ENCODE results near the gene VKORC1L1.

VKORC1L1 gene

DNA sequence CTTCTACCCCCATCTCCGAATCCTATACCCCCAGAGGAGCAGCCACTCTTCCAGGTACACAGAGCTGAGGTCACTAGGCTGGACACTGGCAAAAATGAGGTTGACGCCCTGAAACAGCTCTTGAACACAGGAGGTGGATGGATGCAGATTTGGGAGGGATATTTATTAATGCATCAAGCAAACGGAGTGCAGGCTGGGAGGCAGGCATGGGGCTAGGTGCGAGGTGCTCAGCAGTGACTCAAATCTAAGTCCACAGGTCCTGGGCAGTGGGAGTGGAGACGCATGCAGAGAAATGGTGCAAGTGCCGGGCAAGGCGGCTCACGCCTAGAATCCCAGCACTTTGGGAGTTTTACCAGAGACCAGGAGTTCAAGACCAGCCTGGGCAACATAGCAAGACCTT lies 98.1 kb downstream of the VKORC1L1 start:
- Histone ChIP-seq H3K27me3 (ENCODE audit: insufficient read depth, poor library complexity, severe bottlenecking) (no peaks in the 10 kb centered on the region), H3K27ac (ENCODE audit: poor library complexity, severe bottlenecking) (no peak overlapping the region), H3K36me3 (ENCODE audit: low read depth) (peaks cover 90% of the 10 kb centered on the region), H3K4me3 (ENCODE audit: severe bottlenecking) (no peak overlapping the region), H3K4me1 (ENCODE audit: insufficient read depth, poor library complexity, severe bottlenecking) (no peaks in the 10 kb centered on the region), H3K9me3 (ENCODE audit: severe bottlenecking) (no peaks in the 10 kb centered on the region)
- ATAC-seq (ENCODE audit: low read depth): no peak
- TF ChIP-seq, protein P1, sequence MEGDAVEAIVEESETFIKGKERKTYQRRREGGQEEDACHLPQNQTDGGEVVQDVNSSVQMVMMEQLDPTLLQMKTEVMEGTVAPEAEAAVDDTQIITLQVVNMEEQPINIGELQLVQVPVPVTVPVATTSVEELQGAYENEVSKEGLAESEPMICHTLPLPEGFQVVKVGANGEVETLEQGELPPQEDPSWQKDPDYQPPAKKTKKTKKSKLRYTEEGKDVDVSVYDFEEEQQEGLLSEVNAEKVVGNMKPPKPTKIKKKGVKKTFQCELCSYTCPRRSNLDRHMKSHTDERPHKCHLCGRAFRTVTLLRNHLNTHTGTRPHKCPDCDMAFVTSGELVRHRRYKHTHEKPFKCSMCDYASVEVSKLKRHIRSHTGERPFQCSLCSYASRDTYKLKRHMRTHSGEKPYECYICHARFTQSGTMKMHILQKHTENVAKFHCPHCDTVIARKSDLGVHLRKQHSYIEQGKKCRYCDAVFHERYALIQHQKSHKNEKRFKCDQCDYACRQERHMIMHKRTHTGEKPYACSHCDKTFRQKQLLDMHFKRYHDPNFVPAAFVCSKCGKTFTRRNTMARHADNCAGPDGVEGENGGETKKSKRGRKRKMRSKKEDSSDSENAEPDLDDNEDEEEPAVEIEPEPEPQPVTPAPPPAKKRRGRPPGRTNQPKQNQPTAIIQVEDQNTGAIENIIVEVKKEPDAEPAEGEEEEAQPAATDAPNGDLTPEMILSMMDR (IDR thresholded peaks at IDR 0.05; ENCODE audit: poor library complexity, severe bottlenecking): no peak
- DNase-seq (ENCODE audit: low spot score): no peak

DNA sequence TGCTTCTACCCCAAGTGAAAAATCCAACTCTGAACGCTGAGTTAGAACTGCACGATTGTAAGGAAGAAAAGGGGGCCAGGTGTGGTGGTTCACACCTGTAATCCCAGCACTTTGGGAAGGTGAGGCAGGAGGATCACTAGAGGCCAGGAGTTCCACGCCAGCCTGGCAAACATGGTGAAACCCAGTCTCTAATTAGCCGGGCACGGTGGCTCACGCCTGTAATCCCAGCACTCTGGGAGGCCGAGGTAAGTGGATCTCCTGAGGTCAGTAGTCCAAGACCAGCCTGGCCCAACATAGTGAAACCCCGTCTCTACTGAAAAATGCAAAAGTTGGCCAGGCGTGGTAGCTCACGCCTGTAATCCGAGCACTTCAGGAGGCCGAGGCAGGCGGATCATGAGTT lies 100.1 kb downstream of the VKORC1L1 start:
- TF ChIP-seq, protein P1 (IDR thresholded peaks at IDR 0.05; ENCODE audit: poor library complexity, severe bottlenecking): no peak
- Histone ChIP-seq H3K27me3 (ENCODE audit: insufficient read depth, poor library complexity, severe bottlenecking) (no peaks in the 10 kb centered on the region), H3K36me3 (ENCODE audit: low read depth) (peaks cover 88% of the 10 kb centered on the region), H3K4me3 (ENCODE audit: severe bottlenecking) (no peak overlapping the region), H3K27ac (ENCODE audit: poor library complexity, severe bottlenecking) (no peak overlapping the region), H3K9me3 (ENCODE audit: severe bottlenecking) (no peaks in the 10 kb centered on the region), H3K4me1 (ENCODE audit: insufficient read depth, poor library complexity, severe bottlenecking) (no peaks in the 10 kb centered on the region)
- ATAC-seq (ENCODE audit: low read depth) (no peak), DNase-seq (ENCODE audit: low spot score) (no peak)

DNA sequence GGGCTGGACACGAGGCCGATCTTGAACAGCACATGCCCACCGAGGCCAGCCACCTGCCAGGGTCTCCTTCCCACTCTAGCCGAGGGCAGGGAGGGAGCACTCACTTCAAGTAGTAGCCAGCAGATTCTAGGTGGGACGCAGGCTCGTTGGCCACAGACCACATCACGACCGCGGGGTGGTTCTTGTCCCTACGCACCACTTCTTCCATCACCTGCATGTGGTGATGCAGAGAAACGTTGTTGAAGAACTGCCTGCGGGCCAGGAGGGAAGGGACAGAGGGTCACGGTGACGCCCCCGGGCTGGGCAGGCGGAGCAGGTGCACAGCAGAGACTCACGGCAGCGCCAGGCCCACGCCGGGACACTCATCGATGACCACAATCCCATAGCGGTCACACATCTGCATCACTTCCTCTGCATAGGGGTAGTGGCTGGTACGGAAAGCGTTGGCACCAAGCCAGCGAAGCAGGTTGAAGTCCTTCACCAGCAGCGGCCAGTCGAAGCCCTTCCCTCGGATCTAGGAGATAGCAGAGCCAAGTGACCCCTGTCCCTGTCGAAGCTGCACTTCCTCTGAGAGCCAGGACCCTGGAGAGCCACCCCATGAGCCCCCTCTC lies 101.4 kb downstream of the VKORC1L1 start:
- Histone ChIP-seq H3K4me3 (ENCODE audit: severe bottlenecking) (no peak overlapping the region), H3K36me3 (ENCODE audit: low read depth) (peaks cover 84% of the 10 kb centered on the region), H3K27ac (ENCODE audit: poor library complexity, severe bottlenecking) (no peak overlapping the region), H3K27me3 (ENCODE audit: insufficient read depth, poor library complexity, severe bottlenecking) (no peaks in the 10 kb centered on the region), H3K4me1 (ENCODE audit: insufficient read depth, poor library complexity, severe bottlenecking) (no peaks in the 10 kb centered on the region), H3K9me3 (ENCODE audit: severe bottlenecking) (no peaks in the 10 kb centered on the region)
- ATAC-seq (ENCODE audit: low read depth) (no peak), DNase-seq (ENCODE audit: low spot score) (peak; percentile 58)
- TF ChIP-seq, protein P1 (IDR thresholded peaks at IDR 0.05; ENCODE audit: poor library complexity, severe bottlenecking): no peak

DNA sequence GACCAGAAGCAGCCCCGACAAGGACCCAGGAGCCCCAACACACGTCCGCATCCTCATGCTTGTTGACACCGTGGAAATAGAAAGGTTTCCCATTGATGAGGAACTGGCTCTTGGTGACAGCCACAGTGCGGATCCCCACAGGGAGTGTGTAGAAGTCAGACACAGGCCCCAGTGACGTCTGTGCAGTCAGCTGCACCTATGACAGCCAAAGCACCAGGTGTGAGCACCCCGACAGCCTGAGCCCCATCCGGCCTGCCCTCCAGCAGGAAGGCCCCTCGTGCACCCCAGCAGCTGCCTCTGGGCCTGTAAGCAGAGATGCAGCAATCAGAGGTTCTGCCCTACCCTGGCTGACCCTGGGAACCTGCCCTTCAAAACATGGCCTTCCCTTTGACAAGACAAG lies 102.0 kb downstream of the VKORC1L1 start:
- no peaks in the 10 kb centered on the region for H3K27me3 ChIP-seq (ENCODE audit: insufficient read depth, poor library complexity, severe bottlenecking)
- H3K4me1 ChIP-seq (ENCODE audit: insufficient read depth, poor library complexity, severe bottlenecking): no peaks in the 10 kb centered on the region
- TF ChIP-seq, protein P1 (IDR thresholded peaks at IDR 0.05; ENCODE audit: poor library complexity, severe bottlenecking): no peak
- no peaks in the 10 kb centered on the region for H3K9me3 ChIP-seq (ENCODE audit: severe bottlenecking)
- ATAC-seq (ENCODE audit: low read depth) (no peak), DNase-seq (ENCODE audit: low spot score) (peak; percentile 38)
- no peak overlapping the region for H3K27ac ChIP-seq (ENCODE audit: poor library complexity, severe bottlenecking)
- peaks cover 84% of the 10 kb centered on the region for H3K36me3 ChIP-seq (ENCODE audit: low read depth)
- H3K4me3 ChIP-seq (ENCODE audit: severe bottlenecking): no peak overlapping the region

DNA sequence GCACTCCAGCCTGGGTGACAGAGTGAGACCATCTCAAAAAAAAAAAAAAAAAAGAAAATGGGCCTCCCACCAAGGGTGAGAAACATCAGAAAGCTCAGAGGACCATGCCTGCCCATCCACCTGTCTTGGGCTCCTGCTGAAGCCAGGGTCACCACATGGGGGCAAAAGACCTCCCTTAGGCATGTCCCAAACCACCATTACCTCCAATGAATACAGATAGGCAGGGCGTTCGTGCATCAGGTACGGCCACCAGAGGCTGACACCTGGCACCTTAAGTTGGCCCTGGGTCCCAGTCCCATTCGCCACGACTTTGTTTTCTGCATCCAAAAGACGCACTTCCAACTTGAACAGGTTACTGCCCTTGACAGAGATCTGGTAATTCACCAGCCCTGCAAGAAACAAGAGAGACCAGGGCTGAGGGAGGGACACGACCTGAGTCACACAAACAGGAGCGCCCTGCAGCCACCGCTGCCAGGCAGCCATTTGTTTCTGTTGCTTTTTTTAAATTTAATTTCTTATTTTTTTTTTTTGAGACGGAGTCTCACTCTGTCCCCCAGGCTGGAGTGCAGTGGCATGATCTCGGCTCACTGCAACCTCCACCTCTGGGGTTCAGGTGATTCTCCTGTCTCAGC lies 103.1 kb downstream of the VKORC1L1 start:
- no peak for ATAC-seq (ENCODE audit: low read depth)
- H3K36me3 ChIP-seq (ENCODE audit: low read depth): peaks cover 76% of the 10 kb centered on the region
- DNase-seq (ENCODE audit: low spot score): peak; percentile 22

More for the DNA sequence above, 103.1 kb downstream of the VKORC1L1 start:
- Histone ChIP-seq H3K4me1 (ENCODE audit: insufficient read depth, poor library complexity, severe bottlenecking) (no peaks in the 10 kb centered on the region), H3K9me3 (ENCODE audit: severe bottlenecking) (no peaks in the 10 kb centered on the region), H3K27me3 (ENCODE audit: insufficient read depth, poor library complexity, severe bottlenecking) (no peaks in the 10 kb centered on the region), H3K4me3 (ENCODE audit: severe bottlenecking) (no peak overlapping the region), H3K27ac (ENCODE audit: poor library complexity, severe bottlenecking) (no peak overlapping the region)
- TF ChIP-seq, protein P1 (IDR thresholded peaks at IDR 0.05; ENCODE audit: poor library complexity, severe bottlenecking): no peak

All from RWPE2 (cell line).